PC-3 (cell line): ENCODE measurements around the gene OR5AR1.

Source experiments
- CTCF ChIP-seq: fragments of 300-600 bp; sonication (generic); conservative IDR thresholded peaks from 2 replicates; pipeline ENCODE4 v1.5.1; 2017; ENCODE audit warnings: antibody characterized with exemption, low read depth, mild to moderate bottlenecking, low read length
- EZH2 ChIP-seq: fragments of 300-600 bp; sonication (generic); IDR thresholded peaks from one replicate; pipeline ENCODE4 v1.6.1; 2017; ENCODE audit warnings: antibody characterized with exemption, mild to moderate bottlenecking, low read length; ENCODE audit not compliant: unreplicated experiment
- EZH2phosphoT487 ChIP-seq: fragments of 300-600 bp; sonication (generic); IDR thresholded peaks from 2 replicates; pipeline ENCODE4 v1.6.1; 2018; ENCODE audit warnings: mild to moderate bottlenecking, antibody characterized with exemption, low read length, borderline replicate concordance

GRCh38 chr11:56637500-56637899 is 26.0 kb upstream of the OR5AR1 start:
- TF ChIP-seq CTCF (no peak), EZH2phosphoT487 (no peak), EZH2 (no peak)
